Activated T-helper 9 cell treated with anti-CD3 and anti-CD28 coated beads, Interleukin-2, amount 50 U/mL, for 16 hours (primary cell): ENCODE results near the gene PRELID1.
"Not testable (repeated sequence)": the region's sequence is repeated elsewhere in the genome, so short reads cannot be mapped to it uniquely, and the experiment has no call there.

Source experiments
- DNase-seq: peaks from one replicate; pipeline ENCODE4 v3.0.0-alpha.2; 2020; ENCODE audit warnings: low read depth

PRELID1 gene

DNA sequence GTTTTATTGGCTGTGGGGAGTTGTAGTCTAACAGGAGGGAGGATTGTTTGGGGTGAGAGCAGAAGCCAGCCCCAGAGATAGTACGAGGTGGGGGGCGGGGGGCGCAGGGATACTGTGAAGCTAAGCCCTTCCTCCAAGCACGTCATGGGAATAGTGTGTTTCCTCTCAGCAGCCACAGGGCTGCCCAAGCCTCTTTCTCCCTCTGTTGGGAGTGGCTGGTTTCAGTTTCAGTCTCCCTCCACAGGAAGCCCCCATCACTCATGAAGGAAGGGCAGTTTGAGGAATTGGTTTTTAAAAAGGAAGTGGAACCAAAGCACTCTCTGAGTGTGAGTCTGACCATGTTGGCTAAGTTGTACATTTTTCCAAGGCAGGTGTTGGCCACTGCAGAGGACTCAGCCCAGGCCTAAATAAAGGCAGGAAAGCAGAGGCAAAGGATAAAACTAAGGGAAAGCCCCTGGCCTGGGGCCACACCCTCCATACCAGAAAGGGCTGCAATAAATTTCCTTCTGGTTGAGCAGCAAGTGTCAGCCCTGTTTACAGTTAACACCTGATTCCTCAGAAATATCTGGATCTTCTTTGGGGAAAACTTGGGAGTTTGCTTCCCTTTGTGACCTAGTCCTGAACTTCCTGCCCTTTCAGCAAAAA, 3.2 kb upstream of the PRELID1 start:
- no peak for DNase-seq

DNA sequence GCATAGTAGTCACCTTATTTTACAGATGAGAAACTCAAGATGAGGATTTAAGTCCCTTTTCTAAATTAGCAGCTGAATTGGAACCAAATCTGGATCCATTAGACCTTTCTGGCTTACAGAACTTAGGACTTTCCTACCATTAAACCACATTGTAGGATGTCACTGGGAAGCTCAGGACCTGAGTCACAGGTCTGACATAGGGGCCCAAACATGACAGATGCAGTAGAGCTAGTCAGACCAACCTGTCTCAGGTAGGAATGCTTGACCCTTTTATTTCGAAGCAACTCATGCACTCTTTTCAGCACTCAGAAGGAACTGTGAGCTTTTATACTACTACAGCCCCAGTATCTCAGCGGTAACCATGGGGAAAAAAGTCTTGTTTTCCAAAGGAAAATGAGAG, 2.6 kb upstream of the PRELID1 start:
- no peak for DNase-seq

DNA sequence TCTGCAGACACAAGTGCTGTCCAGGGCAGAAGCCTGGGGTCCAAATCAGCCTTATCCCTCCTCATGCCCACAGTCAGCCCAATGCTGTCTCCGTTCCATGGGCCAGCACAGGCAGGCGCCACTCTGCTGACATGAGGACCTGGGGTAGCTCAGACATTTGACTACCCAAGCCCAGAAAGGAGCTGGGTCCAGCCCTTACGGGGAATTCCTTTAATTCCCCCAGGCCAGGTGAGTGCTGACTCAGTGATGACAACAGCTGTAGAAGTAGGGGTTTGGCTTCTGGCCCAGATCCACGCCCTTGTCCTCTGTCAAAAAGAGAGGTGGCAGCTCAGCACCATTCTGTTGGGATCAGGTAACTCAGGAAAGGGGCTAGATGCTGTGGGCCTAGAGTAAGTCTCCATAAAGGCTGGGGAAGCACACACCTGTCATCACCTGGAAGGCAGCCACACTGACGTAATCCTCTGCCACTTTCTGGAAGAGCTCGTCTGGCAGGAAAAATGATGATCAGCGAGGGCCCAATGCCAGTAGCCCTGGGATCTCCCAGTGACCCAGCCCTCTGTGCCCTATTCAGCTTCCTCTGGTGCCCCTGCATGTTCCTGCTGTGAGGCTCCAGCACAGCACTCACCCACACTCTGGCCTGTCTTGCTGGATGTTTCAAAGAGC, 2.0 kb upstream of the PRELID1 start:
- DNase-seq: no peak

DNA sequence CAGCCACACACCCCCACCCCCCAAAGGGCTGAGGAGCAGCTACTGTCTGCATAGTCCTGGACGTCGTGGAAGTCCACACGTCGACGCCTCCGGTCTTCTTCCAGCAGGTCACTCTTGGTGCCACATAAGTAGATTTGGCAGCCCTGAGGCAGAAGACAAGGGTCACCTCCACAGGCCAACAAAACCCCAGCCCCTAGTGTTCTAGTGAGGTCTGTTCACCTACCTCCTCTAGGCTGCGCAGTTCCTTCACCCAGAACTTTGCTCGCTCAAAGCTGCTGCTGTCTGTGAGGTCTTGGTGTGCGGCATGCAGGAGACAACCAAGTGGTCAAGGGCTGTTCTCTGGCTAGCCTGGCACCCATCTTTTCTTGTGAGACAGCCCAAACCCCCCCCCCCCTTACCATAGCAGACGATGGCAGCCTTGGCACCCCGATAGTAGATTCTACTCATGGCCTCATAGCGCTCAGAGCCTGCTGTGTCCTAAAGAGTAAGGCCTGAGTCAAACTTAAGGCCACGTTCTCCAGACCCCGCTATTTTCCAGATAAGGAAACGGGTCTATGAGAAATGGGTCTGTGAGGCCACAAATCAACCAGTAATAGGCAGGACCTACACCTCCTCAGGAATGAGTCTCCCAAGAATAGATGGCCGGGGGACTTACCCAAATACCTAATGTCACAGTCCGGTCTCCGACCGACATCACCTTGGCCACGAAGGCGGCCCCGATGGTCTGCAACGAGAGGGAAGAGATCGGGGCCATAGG, 1.1 kb upstream of the PRELID1 start:
- no peak for DNase-seq

DNA sequence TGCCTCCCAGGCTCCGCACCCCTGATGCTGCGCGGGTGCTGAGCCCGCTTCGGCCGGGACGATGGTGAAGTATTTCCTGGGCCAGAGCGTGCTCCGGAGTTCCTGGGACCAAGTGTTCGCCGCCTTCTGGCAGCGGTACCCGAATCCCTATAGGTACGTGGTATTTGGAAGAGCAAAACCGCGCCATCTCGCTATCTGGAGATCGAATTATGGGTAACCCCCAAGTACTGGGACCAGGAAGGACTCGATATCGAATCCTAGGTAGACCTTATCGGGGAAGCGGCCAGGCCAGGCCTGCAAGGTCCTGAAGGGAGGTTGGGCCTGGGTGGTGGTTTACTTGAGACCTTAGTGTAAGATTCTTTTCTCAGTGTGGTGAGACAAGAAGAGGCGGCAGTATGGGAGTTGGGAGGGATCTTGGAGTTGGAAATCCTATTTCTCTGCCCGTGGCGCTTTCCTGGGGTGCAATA, 359 bp downstream of the PRELID1 start:
- DNase-seq: no peak

DNA sequence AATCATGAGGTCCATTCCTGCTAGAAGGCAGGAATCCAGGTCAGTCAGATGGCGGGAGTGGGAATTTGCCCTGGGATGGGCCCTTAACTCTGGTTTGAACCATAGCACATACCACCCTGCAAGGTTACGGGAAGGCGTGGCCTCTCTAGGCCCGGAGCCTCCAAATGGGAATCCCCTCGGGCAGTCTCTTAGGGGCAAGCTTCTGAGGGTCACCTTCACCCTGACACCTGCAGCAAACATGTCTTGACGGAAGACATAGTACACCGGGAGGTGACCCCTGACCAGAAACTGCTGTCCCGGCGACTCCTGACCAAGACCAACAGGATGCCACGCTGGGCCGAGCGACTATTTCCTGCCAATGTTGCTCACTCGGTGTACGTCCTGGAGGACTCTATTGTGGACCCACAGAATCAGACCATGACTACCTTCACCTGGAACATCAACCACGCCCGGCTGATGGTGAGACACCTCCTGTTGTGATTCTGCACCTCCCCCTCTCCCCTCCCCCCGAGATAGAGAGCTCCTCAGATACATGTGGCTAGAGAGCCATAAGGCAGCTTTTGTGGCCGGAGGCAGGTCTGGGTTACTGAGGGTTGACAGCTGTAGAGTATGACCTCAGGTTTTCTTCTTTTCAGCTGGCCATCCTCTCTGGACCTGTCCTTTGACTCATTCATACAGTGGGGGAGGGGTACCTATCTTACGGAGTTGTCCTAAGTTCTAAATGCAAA, 957 bp downstream of the PRELID1 start:
- no peak for DNase-seq

DNA sequence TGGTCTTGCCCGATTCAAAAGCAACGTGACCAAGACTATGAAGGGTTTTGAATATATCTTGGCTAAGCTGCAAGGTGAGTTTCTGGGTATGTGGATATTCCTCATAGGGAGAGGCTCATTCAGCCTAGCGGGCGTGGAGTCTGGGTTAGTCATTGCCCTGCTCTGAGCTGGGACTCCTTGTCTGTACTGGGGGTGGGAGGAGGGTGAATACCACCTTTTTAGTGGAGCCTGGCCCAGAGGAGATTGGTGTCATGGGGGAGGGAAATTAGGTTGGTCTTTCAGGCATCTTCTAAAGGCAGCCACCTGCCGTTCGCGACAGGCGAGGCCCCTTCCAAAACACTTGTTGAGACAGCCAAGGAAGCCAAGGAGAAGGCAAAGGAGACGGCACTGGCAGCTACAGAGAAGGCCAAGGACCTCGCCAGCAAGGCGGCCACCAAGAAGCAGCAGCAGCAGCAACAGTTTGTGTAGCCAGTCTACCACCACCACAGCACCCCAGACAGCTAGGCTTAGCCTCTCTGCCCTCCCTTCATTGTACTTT, 2.6 kb downstream of the PRELID1 start:
- DNase-seq: not testable (repeated sequence)

DNA sequence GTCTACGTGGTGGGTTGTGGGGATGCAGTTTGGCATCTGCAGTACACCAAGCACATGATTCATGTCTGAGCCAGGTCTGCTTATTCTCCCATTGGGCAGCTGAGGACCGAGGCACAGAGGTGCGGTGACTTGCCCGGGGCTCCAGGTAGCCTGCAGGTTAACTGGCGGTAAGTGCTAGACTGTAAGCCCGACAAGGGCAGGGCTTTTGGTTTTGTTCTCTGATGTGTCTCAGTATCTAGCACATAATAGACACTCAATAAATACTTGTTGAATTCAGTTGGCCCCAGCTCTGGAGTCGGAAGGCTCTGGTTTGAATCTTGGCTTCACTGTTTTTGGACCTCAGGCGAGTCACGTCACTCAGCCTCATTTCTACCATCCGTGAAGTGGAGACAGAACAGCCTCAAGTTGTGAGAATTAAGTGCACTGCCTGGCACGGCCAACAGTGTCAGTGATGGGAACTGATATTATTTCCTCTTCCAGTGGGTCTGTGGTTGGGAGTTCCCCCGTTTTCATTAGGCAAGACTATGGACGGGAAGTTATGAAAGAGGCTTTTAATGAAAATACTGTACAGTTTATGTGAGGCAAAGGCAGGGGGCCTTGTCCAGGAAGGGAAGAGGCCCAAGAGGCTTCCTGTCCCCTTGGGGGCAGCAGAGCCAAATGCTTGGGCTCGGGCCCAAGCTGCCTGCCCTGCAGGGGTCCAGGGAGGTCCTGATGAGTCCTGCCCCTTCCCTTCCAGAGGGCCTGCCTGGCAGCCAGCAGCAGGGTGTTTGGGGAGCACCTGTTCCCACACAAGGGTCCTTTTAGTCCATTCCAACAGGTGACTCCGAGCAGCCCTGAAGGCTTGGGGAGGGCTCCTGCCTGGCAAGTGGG, 3.3 kb downstream of the PRELID1 start:
- DNase-seq: no peak

DNA sequence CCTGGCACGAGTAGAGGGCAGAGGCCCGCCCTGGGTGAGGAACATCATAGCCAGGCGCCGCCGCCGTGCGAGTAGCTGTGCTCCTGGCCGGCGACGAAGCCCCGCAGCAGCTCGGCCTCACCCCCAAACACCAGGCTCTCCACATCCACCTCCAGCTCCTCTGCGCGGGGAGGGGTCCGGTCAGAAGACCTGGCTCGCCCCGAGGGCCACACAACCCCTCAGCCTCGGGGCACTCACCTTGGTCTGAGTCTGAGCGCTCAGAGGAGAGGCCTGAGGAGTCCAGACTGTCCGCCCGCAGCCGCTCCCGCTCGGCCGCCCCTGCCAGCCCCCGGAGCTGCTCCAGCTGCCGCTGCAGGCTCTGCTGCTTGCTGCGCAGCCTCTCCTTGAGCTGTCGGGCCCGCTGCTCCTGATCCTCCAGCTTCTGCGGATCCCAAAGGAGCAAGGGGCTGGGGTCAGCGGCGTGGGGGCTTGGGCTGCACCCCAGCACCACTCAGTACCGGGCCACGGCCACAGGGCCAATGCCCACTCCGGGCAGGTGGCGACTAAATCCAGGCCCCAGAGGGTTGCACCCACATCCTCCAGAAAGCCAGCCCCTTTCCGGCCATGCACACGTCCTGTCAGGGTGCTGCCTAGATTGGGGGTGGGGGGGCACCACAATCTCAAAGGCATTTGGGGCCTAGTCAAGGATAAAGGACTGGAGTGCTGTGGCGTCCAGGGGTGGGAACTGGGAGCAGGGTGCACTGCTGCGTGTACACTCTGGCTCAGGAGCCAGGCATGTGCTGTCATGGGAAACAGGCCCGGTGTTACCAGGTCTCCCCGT, 4.2 kb downstream of the PRELID1 start:
- DNase-seq: no peak

DNA sequence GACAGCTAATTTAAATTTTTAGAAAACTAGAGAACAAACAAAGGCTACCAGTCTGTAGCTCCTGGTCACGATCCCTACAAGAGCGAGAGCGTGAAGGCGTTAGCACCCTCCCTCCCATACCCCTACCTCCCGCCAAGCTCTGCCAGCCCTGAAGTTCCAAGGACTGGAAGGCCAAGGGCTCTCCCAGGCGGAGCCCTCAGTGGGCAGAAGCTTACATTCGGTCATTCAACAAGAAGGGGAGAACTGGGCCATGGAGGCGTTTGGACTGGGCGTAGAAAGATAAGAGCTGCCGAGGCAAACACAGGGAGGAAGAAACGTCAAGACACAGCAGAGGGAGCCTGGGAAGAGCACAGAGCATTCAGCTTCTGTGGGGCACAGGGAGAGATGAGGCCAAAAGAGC, 5.1 kb downstream of the PRELID1 start:
- DNase-seq: no peak

DNA sequence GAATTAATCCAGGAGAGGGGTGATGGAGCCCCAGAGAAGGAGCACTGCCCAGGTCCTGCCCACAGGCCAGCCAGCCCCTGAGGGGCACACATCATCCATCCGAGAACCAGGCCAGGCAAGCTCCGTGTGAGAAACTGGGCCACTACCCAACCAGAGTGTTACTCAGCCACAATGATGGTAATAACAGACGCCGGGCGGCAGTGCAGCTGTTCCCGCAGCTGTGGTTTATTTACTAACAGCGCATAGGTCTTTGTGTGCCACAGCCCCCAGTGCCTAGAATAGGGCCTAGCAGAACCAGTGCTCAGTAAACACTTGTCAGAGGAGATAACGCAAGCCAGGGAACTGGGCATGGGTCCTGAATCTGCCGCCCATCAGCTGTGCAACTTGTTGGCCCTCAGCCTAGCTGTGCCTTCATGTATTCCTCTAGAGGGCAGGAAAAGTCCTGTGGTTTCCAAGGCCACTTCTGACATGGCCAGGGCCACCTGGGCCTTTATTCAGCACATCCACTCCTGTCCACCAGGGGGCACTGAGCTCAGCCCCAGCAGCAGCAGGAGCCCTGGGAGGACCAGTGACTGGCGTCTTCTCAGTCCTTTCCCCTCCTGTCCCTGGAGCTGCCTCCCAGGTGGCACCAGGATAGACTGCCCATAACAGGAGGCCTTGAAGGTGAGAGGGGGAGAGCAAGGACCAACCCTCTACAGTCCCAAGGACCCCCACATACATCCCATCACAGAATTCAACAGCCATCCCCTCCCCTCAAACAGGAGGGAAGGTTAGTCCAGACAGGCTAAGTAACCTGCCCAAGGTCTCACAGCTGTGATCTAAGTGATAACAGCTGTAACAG, 6.0 kb downstream of the PRELID1 start:
- DNase-seq: peak; percentile 58

DNA sequence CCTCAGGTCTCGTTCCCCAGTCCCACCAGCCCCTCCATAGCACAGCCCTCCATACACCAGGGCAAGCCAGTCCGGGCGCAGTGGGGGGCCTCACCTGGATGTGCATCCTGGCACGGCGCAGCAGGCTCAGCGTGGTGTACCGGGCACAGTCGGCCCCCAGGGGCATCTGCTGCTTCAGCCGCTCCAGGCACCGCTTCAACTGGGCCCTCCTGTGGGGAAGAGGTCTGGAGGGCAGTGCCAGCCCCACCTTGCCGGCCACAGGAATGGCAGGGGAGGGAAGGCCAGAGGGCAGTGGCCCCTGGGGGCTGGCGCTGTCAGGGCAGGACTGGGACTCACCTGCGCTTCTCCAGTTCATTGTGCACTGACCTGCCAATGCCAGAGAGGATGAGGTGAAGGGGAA, 6.7 kb downstream of the PRELID1 start:
- DNase-seq: no peak

DNA sequence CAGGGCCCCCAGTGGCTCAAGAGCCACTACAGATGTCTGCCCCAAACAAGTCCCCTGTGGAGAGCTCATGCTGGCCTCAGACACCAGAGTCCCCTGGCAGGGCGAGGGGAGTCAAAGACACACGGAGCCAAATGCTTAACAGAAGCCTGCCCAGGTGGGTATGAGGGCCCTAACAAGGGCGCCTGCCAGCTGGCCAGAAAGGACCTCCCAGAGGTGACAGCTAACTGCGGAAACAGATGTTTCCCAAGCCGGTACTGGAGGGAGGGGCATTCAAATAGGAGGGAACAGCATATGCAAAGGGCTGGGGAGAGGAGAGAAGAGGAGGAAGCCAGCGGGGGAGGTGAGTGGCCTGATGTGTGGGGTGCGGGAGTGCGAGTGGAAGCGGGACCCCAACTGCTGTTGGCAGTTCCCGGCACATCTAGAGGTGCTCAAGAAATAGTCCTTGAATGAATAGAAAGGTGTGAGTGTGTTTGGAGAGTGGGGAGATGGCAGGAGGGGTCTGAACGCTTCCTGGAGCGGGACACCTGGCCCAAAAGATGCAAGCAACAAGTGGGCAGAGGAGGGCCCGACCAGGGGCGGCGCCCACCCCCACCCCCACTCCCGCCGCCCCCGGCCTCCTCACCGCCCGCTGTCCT, 7.3 kb downstream of the PRELID1 start:
- no peak for DNase-seq

DNA sequence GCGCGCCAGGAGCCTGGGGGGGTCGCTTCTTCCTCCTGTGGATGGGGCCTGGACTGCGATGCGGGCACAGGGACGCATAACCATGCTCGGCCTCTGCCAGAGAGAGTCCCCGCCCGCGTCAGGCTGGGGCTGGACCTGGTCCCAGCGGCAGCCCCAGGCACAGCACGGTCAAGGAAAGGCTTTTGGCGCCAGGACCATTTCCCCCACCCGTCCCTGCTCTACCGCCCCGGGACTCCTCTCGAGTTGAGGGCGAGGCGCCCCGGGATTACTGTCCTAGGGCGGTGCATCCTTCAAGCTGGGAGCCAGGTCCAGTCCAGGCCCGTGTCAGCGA, 7.8 kb downstream of the PRELID1 start:
- no peak for DNase-seq

DNA sequence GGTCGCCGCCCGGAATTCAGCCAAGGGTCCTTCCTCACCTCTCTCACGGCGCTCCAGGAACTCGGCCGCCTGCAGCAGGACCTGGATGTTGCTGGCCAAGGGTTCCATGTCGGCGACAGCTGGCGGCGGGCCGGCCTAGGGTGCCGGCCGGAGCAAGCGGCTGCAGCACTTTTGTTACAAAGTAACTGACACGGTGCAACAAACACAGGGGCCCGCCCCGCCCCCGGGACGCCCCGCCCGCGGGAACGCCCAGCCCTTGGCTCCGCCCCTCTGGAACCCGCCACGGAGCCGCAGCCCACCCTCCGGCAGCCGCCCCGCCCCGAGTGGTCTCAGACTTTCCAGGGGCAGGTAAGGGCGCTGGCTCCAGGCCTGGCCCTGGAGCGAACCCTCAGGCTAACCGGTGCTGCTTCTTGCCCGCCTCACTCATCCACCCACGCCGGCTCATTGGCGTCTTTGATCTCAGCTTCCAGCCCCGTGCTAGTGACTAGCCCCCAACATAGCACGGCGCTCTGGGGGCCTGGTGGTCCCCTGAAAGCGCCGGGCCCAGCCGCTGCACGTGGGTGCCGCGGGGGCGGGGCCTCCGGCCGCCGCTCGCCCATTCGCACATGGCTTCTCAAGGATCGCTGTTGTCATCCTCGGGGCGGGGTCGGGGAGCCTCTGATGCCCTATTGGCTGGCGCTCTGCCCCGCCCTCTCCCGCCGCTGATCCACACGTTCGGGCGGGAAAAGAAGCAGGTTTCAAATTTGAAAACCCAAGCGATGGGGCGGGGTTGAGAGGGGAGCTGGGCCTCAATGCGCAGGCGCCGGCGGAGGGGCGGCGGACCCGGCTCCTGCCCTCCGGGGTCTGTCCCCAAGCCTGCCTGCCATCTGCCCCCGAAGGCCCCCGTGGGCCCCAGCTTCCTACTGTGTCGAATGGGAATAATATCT, 8.4 kb downstream of the PRELID1 start, which contains the start of gene MXD3:
Gene MXD3 (minus strand): TSS at position 176 of the 926 bp plus-strand sequence. CDS start 68 bp downstream, at position 108.
- peak; percentile 93 for DNase-seq

DNA sequence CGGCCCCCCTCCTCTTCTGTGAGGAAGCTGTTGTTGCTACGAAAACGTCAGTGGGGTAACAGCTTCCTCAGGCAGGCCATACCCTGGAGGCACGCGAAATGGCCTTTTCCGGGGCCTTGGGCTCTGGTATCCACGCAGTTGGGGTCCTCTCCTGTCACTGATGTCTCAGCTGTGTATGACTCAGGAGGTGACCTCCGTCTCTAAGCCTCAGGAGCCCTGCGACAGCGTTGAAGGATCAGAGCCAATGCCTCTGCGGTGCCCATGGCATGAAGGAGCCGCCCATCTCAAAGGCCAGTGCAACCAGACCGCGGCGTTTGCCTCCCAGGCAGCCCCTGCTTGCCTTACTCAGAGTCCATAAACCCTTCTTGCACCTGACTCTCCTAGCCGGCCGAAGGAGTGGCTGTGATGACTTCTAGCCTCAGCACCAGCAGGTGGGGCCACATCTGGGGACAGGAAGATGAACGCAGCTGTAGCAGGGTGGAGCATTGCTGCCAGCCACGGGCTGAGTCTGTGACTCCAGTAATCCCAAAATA, 9.1 kb downstream of the PRELID1 start:
- no peak for DNase-seq

DNA sequence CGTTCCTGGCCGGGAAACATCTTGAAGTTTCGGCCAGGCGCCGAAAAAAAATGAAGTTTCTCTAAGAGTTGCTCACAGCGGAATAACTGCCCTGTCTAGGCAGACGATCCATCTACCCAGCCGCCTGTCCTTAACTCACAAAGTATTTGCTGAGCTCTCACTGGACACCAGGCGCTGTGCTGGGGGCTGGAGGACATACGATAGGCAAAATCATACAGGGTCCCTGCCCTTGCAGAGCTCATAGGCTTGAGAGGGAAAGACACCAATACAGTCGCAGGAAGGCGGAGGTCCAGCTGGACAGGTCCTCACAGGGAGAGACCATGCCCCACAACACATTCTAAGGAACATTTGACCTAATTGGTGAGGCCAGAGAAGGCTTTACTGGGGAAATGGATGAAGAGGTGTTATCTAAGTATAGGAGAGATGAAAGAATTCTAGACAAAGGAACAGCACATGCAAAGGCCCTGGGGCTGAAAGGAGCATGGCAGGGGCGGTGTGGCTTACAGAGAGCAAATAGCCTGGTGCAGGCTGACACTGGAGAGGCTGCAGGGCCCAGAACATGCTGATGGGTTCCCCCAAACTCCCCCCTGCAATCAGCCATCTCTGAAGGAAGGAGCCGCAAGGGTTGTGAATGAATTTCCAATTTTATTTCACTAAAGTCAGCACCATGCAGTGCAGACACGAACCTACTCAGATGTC, 10.1 kb downstream of the PRELID1 start:
- no peak for DNase-seq
